H1 (cell line): ENCODE data around the gene GPD1L. TPM values are rescaled to one million over a fixed set of nuclear protein-coding genes. Genes with fewer than 3 reads are reported as not detected.

Experiments used
- CTCF ChIA-PET: fragments of 300-600 bp; sonication (Branson Sonifier 250); formaldehyde crosslinking; loops from one replicate; lab custom pipeline; 2021; ENCODE audit not compliant: partially characterized antibody; lab: Charles Lee
- POLR2A ChIA-PET: fragments of 300-600 bp; sonication (Branson Sonifier 250); formaldehyde crosslinking; loops from one replicate; lab custom pipeline; 2021; ENCODE audit warnings: inconsistent platforms; ENCODE audit not compliant: partially characterized antibody; lab: Charles Lee
- DNase-seq, 2 experiments: peaks; one replicate each; pipeline versions ENCODE4 v3.0.0 to v3.0.0-alpha.2; 2010 to 2022; ENCODE audit warnings: low spot score in 2 of 2, low read depth in 1 of 2, mixed read lengths in 1 of 2
- FAIRE-seq: peaks from 2 replicates; lab custom pipeline; 2011; peaks lifted over from hg19 to GRCh38; lab: Jason Lieb, UNC
- H2AFZ ChIP-seq: 2 replicates; pipeline ENCODE4 v1.8.1; 2012; ENCODE audit warnings: low read length, inconsistent platforms
- H2AK5ac ChIP-seq: 2 replicates; pipeline ENCODE4 v1.6.1; 2013; ENCODE audit warnings: low read depth, low read length
- H2BK120ac ChIP-seq: replicated peaks from 2 replicates; pipeline ENCODE3; 2013; ENCODE audit warnings: low read depth, low read length, inconsistent platforms
- H2BK12ac ChIP-seq: 2 replicates; pipeline ENCODE4 v1.6.1; 2013; ENCODE audit warnings: low read depth, low read length
- H2BK15ac ChIP-seq: 2 replicates; pipeline ENCODE4 v1.6.1; 2013; ENCODE audit warnings: low read length
- H2BK20ac ChIP-seq: 2 replicates; pipeline ENCODE4 v1.6.1; 2013; ENCODE audit warnings: low read length
- H2BK5ac ChIP-seq: 2 replicates; pipeline ENCODE4 v1.6.1; 2013; ENCODE audit warnings: low read depth, low read length
- H3K14ac ChIP-seq: 2 replicates; pipeline ENCODE4 v1.6.1; 2013; ENCODE audit warnings: inconsistent platforms; ENCODE audit not compliant: insufficient read length
- H3K18ac ChIP-seq: 2 replicates; pipeline ENCODE4 v1.6.1; 2013; ENCODE audit warnings: low read length; ENCODE audit errors: extremely low read depth
- H3K23ac ChIP-seq: 2 replicates; pipeline ENCODE4 v1.6.1; 2013; ENCODE audit warnings: inconsistent platforms; ENCODE audit not compliant: insufficient read length
- H3K23me2 ChIP-seq: 2 replicates; pipeline ENCODE4 v1.6.1; 2013; ENCODE audit warnings: low read depth, low read length
- H3K27ac ChIP-seq: 2 replicates; pipeline ENCODE4 v1.6.1; 2011; ENCODE audit warnings: low read depth, low read length, inconsistent platforms
- H3K27me3 ChIP-seq, 4 experiments: replicated peaks in 1 of 4; 1 replicate in 1 of 4; 2 replicates in 3 of 4; pipeline versions ENCODE4 v1.6.1 to v1.8.1; 2011 to 2013; ENCODE audit warnings: low read length in 3 of 4, mild to moderate bottlenecking in 3 of 4, inconsistent platforms in 2 of 4, mixed read lengths in 2 of 4, moderate library complexity in 1 of 4; ENCODE audit not compliant: control insufficient read depth in 3 of 4, insufficient read depth in 3 of 4; ENCODE audit errors: extremely low read depth in 1 of 4
- H3K36me3 ChIP-seq, 4 experiments: 2 replicates each; pipeline versions ENCODE4 v1.6.1 to v1.8.1; 2011 to 2013; ENCODE audit warnings: mild to moderate bottlenecking in 4 of 4, low read length in 3 of 4, moderate library complexity in 2 of 4, control low read depth in 1 of 4, inconsistent platforms in 1 of 4; ENCODE audit not compliant: insufficient read depth in 4 of 4, control insufficient read depth in 2 of 4
- H3K4ac ChIP-seq: replicated peaks from 2 replicates; pipeline ENCODE3; 2013; ENCODE audit warnings: low read length, low read depth, mixed read lengths, inconsistent platforms; ENCODE audit not compliant: insufficient read length
- H3K4me1 ChIP-seq, 4 experiments: replicated peaks in 1 of 4; 1 replicate in 1 of 4; 2 replicates in 3 of 4; pipeline versions ENCODE4 v1.6.1 to v1.8.1; 2011 to 2013; ENCODE audit warnings: low read length in 3 of 4, inconsistent platforms in 2 of 4, mixed read lengths in 1 of 4; ENCODE audit not compliant: insufficient read depth in 4 of 4, control insufficient read depth in 3 of 4
- H3K4me2 ChIP-seq, 2 experiments: 2 replicates each; pipeline versions ENCODE4 v1.6.1 to v1.8.1; 2011 to 2013; ENCODE audit warnings: low read depth in 2 of 2, low read length in 2 of 2, control low read depth in 1 of 2, inconsistent platforms in 1 of 2, mild to moderate bottlenecking in 1 of 2; ENCODE audit not compliant: insufficient read depth in 1 of 2
- H3K4me3 ChIP-seq, 4 experiments: fragments of 200-600, 300-600 bp in 1 of 4; sonication (generic), shearing (Covaris generic), sonication (Bioruptor Twin) in 1 of 4; 2 replicates each; pipeline versions ENCODE4 v1.5.1 to v1.8.1; 2011 to 2016; ENCODE audit warnings: low read length in 4 of 4, low read depth in 3 of 4, control low read depth in 2 of 4, inconsistent platforms in 2 of 4, mild to moderate bottlenecking in 2 of 4, mixed read lengths in 1 of 4, moderate library complexity in 1 of 4; ENCODE audit not compliant: insufficient read depth in 2 of 4; ENCODE audit errors: extremely low read depth in 1 of 4
- H3K56ac ChIP-seq: replicated peaks from 2 replicates; pipeline ENCODE3; 2013; ENCODE audit warnings: low read depth, mild to moderate bottlenecking, mixed read lengths, low read length, inconsistent platforms; ENCODE audit not compliant: insufficient read length
- H3K79me1 ChIP-seq: 2 replicates; pipeline ENCODE4 v1.6.1; 2013; ENCODE audit warnings: low read depth, low read length, control low read depth
- H3K79me2 ChIP-seq, 2 experiments: 2 replicates each; pipeline versions ENCODE4 v1.6.1 to v1.8.1; 2012 to 2013; ENCODE audit warnings: low read length in 2 of 2, mild to moderate bottlenecking in 2 of 2, inconsistent platforms in 1 of 2; ENCODE audit not compliant: insufficient read depth in 2 of 2, control insufficient read depth in 1 of 2
- H3K9ac ChIP-seq, 4 experiments: replicated peaks in 1 of 4; 1 replicate in 1 of 4; 2 replicates in 3 of 4; pipeline versions ENCODE4 v1.6.1 to v1.8.1; 2011 to 2013; ENCODE audit warnings: low read depth in 3 of 4, low read length in 3 of 4, control low read depth in 2 of 4, mild to moderate bottlenecking in 2 of 4, moderate library complexity in 2 of 4, inconsistent platforms in 1 of 4; ENCODE audit errors: extremely low read depth in 1 of 4
- H3K9me3 ChIP-seq, 2 experiments: 2 replicates each; pipeline versions ENCODE4 v1.6.1 to v1.8.1; 2012 to 2013; ENCODE audit warnings: mild to moderate bottlenecking in 2 of 2, moderate library complexity in 2 of 2, control low read depth in 1 of 2, inconsistent platforms in 1 of 2, low read depth in 1 of 2, low read length in 1 of 2, mixed read lengths in 1 of 2; ENCODE audit not compliant: insufficient read depth in 2 of 2
- H4K20me1 ChIP-seq, 2 experiments: replicated peaks in 1 of 2; 2 replicates each; pipeline versions ENCODE3 to v1.8.1; 2011 to 2013; ENCODE audit warnings: inconsistent platforms in 2 of 2, low read length in 2 of 2, mild to moderate bottlenecking in 1 of 2; ENCODE audit not compliant: insufficient read depth in 2 of 2, control insufficient read depth in 1 of 2
- H4K5ac ChIP-seq: 2 replicates; pipeline ENCODE4 v1.6.1; 2013; ENCODE audit warnings: low read length, low read depth, mixed read lengths, inconsistent platforms; ENCODE audit not compliant: insufficient read length
- H4K8ac ChIP-seq: 2 replicates; pipeline ENCODE4 v1.8.0; 2013; ENCODE audit warnings: mild to moderate bottlenecking, moderate library complexity, low read length, inconsistent platforms; ENCODE audit not compliant: insufficient read depth; ENCODE audit errors: extremely low read depth
- H4K91ac ChIP-seq: replicated peaks from 2 replicates; pipeline ENCODE3; 2013; ENCODE audit warnings: low read length, mixed read lengths, inconsistent platforms; ENCODE audit not compliant: insufficient read length
- CTBP2 ChIP-seq: IDR thresholded peaks from 2 replicates; pipeline ENCODE4 v1.7.0; 2011; ENCODE audit warnings: borderline replicate concordance, mild to moderate bottlenecking, moderate library complexity, mixed read lengths, low read length; ENCODE audit not compliant: insufficient read depth, insufficient read length
- E2F6 ChIP-seq: IDR thresholded peaks from 2 replicates; pipeline ENCODE4 v1.6.1; 2012; ENCODE audit warnings: inconsistent platforms
- NANOG ChIP-seq: IDR thresholded peaks from 2 replicates; pipeline ENCODE4 v1.6.1; 2011; ENCODE audit warnings: low read length, low read depth, mild to moderate bottlenecking, inconsistent platforms; ENCODE audit not compliant: insufficient read depth, poor library complexity, severe bottlenecking
- RFX5 ChIP-seq: IDR thresholded peaks from 2 replicates; pipeline ENCODE4 v1.6.1; 2011; ENCODE audit warnings: low read depth, low read length, improper control_type of control experiment, borderline replicate concordance
- RNF2 ChIP-seq: fragments of 200-900, 300-1000 bp; sonication (generic); IDR thresholded peaks from 2 replicates; pipeline ENCODE4 v1.7.1; 2016; ENCODE audit warnings: borderline replicate concordance, low read depth, mild to moderate bottlenecking, antibody characterized with exemption, low read length; ENCODE audit not compliant: poor library complexity, severe bottlenecking; ENCODE audit errors: missing control alignments
- SIX5 ChIP-seq: IDR thresholded peaks from 2 replicates; pipeline ENCODE4 v1.6.1; 2011; ENCODE audit warnings: mild to moderate bottlenecking, low read depth, low read length
- TBP ChIP-seq: IDR thresholded peaks from 2 replicates; pipeline ENCODE4 v1.6.1; 2011; ENCODE audit warnings: low read depth, low read length, improper control_type of control experiment
- TEAD4 ChIP-seq: IDR thresholded peaks from 2 replicates; pipeline ENCODE4 v1.6.1; 2012; ENCODE audit warnings: low read depth, low read length, inconsistent platforms, mixed read lengths
- USF2 ChIP-seq: IDR thresholded peaks from 2 replicates; pipeline ENCODE4 v1.6.1; 2011; ENCODE audit warnings: low read length, improper control_type of control experiment
- polyA plus RNA-seq, 7 experiments: library from polyadenylated mRNA; depleted of rRNA in 3 of 7; stranded (reverse) in 5 of 7; unstranded in 2 of 7; fragments of >200 nt in 5 of 7; fragments of 200-250 nt in 2 of 7; gene quantifications; 1 replicate in 5 of 7; 2 replicates in 1 of 7; 4 replicates in 1 of 7; pipeline versions ENCODE4 v1.2.1 to v1.2.3, GENCODE V29; 2011 to 2013; ENCODE audit warnings: missing spikeins in 2 of 7, mixed read lengths in 2 of 7
- total RNA-seq: library from RNA; stranded (reverse); fragmentation: NEBNext Ultra II Directional; extraction: Animal tissue kit (Norgen Biotek cat#: 25700); gene quantifications from 2 replicates; pipeline ENCODE4 v1.2.1, GENCODE V29; 2021

Gene GPD1L
- total and polyA plus RNA-seq, 2 of the 8 experiments (the other 6 are each of a cell fraction or from before 2014, with no cell fraction given): 2.4 to 8.4 TPM

- H3K23ac ChIP-seq: no peak overlapping the region
- H3K18ac ChIP-seq: no peak overlapping the region
- no peak overlapping the region for H2BK12ac ChIP-seq
- TF ChIP-seq SIX5 (no peak), RFX5 (no peak), CTBP2 (no peak), E2F6 (no peak), USF2 (no peak), RNF2 (no peak), TBP (no peak), NANOG (no peak), TEAD4 (no peak)
- no peak overlapping the region for H4K91ac ChIP-seq
- H2AFZ ChIP-seq: no peak overlapping the region
- FAIRE-seq (no peak), DNase-seq (no peak)
- no peaks in the 10 kb centered on the region for H3K36me3 ChIP-seq
- no peak overlapping the region for H3K27ac ChIP-seq
- H2BK20ac ChIP-seq: no peak overlapping the region
- H3K23me2 ChIP-seq: no peaks in the 10 kb centered on the region
- H3K56ac ChIP-seq: no peak overlapping the region
- H3K79me1 ChIP-seq: no peaks in the 10 kb centered on the region
- ChIA-PET CTCF (interaction anchor here (0.7 to 1.4 kb wide), 4 partner anchors 10 to 97 kb away, joined by 3 to 4 read pairs (median 3); no protein-coding TSS in a partner anchor), POLR2A (no interaction called here)
- H4K5ac ChIP-seq: no peak overlapping the region
- H4K8ac ChIP-seq: no peak overlapping the region
- no peak overlapping the region for H2BK5ac ChIP-seq
- H3K14ac ChIP-seq: no peak overlapping the region
- H3K79me2 ChIP-seq: no peaks in the 10 kb centered on the region
- no peak overlapping the region for H3K4me2 ChIP-seq
- no peak overlapping the region for H2BK120ac ChIP-seq
- H3K9ac ChIP-seq: no peak overlapping the region
- H2BK15ac ChIP-seq: no peak overlapping the region
- no peaks in the 10 kb centered on the region for H3K9me3 ChIP-seq
- no peaks in the 10 kb centered on the region for H3K4me1 ChIP-seq
- H4K20me1 ChIP-seq: no peaks in the 10 kb centered on the region
- no peak overlapping the region for H3K4me3 ChIP-seq
- H3K4ac ChIP-seq: no peak overlapping the region
- no peaks in the 10 kb centered on the region for H3K27me3 ChIP-seq
- H2AK5ac ChIP-seq: no peak overlapping the region
Observed at GRCh38 chr3:32113566-32113965, 7.1 kb downstream of the GPD1L start.
